Activated T-cell treated with anti-CD3 and anti-CD28 coated beads, Interleukin-2, amount 50 U/mL, for 1 hour (primary cell): ENCODE measurements around the gene CGB2.

Experiments used
- DNase-seq: peaks from one replicate; pipeline ENCODE4 v3.0.0-alpha.2; 2020

Gene CGB2

DNA sequence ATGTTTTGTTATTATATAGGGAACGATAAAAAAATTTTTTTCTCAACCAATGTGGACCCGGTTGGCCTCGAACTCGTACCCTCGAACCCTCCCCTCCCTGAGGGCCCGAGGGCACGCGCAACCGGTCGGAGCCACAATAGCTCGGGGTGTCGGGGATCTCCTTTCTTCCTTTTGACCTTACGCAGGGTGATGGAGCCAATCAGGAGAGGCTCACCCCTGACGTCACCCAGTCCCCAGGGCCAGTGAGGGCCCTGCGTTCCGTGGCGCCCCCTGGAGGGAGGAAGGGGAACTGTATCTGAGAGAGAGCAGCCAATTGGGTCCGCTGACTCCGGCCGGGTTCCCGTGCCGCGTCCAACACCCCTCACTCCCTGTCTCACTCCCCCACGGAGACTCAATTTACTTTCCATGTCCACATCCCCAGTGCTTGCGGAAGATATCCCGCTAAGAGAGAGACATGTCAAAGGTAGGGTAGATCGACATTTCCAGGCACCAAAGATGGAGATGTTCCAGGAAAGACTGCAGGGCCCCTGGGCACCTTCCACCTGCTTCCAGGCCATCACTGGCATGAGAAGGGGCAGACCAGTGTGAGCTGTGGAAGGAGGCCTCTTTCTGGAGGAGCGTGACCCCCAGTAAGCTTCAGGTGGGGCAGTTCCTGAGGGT lies at the start of gene CGB2:
TSS of gene CGB2 (plus strand) at position 249 of the 660 bp plus-strand sequence. CDS start at position 455, 206 bp downstream.
- peak; percentile 74 for DNase-seq

DNA sequence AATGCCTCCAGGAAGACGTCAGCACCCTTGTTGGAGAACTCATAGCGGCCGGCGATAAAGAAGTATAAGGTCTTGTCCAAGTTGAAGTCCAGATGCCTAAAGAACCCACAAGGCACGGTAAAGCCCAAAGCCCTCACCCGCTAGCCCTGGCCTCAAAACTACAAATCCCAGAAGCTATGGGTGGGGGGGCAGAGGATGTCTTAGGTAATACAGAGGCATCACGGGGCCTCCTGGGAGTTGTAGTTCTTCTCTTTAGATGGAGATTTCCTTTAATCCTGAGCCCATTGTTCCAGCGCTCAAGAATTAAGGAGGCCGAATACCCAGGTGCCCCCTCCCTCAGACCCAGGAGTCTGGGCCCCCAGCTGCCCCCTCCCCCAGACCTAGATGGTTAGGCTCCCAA lies 49.4 kb upstream of the CGB2 start:
- DNase-seq: no peak

DNA sequence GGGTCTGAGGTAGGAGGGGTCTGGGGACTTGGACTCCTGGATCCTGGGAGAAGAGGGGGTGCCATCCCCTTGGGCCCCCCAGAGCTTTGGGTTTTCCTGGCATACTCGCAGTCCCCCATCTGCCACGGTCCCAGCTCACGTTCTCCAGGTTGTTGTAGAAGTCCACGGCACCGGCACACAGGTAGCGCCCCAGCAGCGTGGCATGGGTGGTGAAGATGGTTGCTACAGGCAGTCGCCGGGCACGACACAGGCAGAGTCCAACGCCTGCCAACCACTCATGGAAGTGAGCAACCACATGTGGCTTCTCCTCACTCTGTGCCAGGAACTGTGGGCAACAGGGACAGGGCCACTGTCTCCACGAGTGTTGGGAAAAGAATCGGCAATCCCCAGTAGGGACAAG lies 46.0 kb upstream of the CGB2 start:
- no peak for DNase-seq

DNA sequence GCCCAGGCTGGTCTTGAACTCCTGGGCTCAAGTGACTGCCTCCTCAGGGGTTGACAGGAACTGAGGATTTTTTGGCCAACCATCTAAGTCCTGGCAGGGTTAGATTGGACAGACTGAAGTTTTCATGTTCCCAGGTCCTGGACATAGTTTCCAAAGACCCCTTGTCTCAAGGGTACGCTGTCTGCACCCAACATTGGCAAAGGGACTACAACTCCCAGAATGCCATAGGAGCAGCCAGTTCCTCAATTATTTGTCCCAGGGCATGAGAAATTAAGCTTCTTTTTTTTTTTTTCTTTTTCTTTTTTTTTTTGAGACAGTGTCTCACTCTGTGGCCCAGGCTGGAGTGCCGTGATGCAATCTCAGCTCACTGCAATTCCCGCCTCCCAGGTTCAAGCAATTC lies 45.5 kb upstream of the CGB2 start:
- no peak for DNase-seq

DNA sequence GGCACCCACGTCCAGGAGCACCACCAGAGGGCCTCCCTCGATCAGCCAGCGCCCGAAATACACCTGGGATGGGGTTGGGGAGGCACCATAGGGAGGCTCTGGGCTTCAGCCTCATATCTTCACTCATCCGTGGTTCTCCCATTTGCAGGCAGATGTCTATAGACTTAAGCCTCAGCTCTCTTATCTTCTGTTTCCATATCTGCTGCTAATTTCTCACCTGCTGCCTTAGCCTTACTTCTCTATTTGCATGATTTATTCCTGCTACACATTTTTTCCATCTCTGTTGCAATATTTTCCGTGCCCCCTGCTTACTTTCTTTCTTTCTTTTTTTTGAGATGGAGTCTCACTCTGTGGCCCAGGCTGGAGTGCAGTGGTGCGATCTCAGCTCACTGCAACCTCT lies 44.4 kb upstream of the CGB2 start:
- no peak for DNase-seq

DNA sequence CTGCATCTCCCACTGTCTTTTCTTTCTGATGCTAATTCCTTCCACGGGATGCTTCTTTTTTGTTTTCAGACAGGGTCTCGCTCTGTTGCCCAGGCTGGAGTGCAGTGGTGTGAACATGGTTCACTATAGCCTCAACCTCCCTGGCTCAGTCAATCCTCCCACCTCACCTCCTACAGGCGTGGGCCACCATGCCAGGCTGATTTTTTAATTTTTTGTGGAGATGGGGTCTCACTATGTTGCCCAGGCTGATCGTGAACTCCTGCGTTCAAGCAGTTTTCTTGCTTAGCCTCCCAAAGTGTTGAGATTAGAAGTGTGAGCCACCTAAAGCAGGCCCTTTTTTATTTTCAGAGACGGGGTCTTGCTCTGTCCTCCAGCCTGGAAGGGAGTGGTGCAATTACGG lies 43.4 kb upstream of the CGB2 start:
- no peak for DNase-seq

DNA sequence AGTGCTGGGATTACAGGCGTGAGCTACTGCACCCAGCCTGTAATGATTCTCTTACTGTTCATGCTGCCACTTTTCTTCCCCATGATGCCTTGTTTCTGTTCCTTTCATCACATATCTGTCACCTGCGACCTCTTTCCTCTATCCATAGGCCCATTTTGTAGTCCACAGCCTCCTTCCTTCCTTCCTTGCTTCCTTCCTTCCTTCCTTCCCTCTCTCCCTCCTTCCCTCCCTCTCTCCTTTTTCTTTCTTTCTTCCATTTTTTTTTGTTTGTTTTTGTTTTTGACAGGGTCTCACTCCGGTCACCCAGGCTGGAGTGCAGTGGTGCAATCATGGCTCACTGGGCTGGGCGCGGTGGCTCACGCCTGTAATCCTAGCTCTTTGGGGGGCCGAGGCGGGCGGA lies 42.8 kb upstream of the CGB2 start:
- no peak for DNase-seq

DNA sequence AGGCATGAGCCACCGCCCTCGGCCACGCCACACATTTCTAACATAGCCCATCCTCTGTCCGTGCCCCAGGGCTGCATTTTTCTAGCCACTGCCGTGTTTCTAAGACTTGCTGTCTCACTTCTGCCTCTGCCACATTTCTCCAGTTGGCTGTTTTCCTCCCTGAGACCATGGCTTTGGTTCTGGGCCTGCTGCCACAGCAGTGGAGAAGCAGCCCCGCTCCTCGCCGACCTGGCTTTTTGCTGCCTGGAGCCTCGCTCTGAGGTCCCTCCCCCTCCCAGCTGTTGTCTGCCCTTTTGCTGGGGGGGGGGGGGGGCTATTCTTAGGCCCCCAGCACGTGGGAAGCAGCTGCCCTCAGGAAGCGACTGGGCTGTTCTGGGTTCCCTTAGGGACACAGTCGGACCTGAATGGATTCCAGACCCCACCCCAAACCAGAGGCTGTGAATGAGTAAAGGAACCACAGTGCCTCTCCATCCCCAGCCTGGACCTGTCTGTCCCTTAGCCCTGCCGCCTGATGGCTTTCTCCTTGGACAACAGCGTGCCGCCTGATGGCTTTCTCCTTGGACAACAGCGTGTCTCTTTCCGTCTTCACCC lies 41.9 kb upstream of the CGB2 start:
- no peak for DNase-seq

DNA sequence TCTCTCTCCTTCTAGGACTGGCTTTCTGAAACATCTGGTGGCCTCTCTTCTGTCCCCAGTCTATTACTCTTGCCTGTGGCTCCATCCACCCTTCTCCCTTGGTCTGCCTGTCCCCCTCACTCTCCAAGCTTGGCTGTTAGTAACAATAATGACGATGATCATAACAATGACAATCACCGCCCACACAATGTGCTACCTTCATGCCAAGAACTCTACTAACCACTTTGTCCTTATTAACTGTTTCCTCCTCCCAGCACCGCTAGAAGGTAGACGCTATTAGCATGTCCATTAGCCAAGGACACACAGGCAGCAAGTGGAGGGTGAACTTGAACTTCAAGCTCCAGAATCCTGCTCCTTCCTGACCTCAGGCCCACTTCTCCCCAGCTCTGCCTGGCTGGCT lies 41.3 kb upstream of the CGB2 start:
- no peak for DNase-seq

DNA sequence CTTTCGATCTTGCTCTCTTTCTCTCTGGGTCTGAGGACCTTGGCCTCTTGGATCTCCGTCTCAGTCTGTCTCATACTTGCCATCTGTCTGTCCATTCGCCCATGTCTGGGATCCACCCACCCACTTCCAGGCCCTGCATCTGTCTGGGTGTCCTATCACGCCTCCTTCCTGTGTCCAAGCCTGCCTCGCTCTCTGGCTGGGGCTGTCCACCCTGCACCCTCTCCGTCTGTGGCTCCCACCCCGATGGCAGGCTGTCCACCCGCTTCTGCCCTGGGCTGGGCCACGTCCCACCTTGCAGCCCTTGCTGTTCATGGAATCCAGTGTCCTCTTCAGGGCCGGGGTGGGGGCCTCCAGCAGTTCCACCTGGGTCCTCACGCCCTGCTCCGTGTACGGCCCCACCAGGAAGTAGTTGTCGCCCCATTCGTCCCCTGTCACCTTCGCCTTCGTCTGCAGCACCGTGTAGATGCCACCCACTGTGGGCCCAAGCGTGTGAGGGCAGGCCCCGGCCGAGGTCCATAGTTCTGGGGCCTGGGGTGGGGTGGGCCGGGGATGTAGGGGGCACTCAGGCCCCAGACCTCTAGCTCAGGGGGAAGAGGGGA lies 40.6 kb upstream of the CGB2 start:
- DNase-seq: no peak

DNA sequence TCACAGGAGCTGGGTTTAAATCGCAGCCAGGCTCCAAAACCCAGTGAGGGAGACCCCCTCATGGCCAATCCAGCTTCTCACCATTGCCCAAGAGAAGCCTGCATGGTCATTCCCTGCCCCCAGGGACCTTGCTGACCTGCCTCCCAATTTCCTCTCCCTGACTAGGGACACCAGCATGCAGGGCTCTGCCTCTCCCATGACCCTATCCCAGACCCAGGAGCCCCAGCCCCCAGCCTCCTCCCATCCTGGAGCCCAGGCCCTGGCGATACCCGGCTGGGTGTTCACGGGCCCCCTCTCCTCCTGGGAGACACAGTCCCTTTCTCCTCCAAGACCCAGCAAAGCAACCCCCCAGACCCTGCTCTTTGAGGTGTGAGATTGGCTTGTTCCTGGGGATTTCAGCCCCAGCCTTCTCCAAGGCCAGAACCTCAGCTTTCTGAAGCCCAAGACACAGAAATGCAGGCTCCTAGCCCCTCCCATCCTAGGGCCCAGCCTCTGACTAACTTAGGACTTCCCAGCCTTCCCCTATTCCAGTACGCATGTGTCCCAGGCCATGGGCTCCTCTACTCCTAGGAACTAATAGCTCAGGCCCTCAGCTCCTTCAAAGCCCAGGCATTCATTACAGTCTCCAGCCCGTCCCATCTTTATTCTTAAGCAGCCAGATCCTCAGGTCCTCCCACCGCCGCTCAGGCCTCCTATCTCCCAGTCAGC lies 39.7 kb upstream of the CGB2 start:
- DNase-seq: no peak

DNA sequence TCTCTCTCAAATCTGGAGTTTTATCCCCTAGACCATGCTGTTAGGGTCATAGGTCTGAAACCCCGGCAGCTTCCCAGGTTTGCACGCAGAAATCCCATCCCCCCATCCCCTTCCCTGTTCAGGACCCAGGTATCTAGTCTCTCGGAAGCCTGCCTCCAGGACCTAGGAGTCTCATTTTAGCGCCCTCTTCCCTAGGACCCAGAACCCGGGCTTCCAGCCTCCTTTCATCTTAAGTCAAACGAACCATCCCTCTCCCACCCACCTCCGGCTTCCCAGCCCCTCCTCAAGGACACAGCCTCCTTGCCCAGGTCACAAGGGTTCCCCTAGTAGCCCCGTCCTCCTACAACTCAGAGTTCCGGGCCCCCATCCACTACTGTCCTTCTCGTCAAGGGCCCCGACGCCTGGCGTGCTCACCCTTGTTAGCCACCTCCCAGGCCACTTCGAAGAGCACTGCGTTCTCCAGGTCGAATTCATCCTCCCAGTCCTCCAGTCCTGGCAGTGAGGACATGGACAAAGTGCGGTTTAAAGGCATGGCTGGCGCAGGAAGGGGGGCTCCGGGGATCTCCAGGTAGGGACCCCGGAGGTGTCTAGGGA lies 39.0 kb upstream of the CGB2 start:
- no peak for DNase-seq

DNA sequence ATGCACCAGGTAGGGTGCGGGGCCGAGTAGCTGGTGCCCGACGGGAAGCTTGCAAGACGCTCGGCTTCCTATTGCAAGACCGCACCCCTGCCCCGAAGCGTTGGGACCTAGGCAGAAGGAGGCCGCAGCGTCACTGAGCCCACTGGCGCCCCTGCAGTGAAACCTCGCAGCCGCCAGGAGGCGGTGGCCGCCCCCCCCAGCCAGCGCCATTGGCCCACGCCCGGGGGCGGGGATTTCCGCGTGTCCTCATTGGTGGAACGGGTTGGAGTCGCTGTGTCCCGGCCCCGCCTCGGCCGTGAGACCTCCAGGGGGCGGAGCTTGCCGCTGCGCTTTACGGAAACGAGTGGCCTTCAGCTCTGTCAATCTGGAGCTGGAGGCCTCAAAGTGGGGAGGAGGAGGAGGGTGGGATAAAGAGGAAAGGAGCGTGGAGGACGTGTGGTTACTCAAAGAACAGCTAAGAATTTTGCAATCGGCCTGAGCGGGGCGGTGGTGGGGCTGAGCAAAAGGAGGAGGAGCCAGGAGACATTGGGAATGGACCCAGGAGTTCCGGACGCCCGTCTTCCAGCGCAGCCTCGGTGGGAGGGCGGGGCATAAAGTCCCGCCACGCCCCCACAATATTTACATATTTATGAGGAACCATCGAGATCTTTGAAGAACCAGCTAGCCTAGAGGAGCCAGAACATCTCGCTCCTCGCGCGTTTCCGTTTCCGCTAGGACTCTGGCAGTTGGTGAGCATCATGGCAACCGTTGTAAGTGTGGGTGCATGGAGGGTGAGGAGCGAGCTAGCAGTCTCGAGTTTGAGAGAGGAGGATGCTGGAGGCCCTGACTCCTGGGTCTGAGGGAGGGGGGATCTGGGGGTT lies 38.3 kb upstream of the CGB2 start, which contains the start of the genes GYS1 and RUVBL2:
TSS of gene GYS1 (minus strand) at position 135 of the 860 bp plus-strand sequence. CDS start 197 bp downstream, outside the sequence.
TSS of gene RUVBL2 (plus strand) at position 713 of the 860 bp plus-strand sequence. CDS start at position 738, 25 bp downstream.
- DNase-seq: peak; percentile 98

DNA sequence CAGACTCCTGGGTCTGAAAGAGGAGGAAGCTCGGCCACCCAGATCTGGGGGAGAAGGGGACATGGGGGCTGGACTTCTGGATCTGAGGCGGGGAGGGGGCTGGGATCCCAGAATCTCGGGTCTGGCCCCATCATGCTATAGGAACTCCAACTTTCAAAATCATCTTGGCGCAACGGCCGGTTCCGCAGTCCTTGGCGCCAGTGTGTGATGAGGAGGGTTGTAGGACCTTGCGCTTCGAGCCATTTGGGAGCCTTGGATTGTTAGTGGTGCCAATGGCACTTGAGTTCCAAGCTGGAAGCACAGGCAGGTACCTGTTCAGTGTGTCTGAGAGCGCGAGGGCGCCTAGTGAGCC lies 37.7 kb upstream of the CGB2 start:
- DNase-seq: no peak

DNA sequence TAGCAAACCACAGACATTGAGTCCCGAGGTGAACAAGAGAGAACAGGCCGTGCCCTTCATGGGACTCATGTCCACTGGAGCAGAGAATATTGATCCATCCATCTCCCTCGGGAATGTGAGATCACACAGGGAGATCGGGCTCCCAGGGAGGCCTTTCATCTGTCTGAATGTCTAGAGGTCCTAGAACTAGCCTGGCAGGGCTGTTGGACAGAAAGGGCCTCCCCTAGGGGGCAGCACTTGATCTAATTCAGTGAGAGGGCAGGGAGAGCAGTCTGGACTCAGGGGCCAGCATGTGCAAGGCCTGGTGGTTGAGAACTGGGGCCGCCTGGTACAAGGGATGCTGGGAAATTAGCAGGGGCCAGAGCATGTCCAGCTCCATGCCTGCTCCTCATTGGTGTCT lies 33.7 kb upstream of the CGB2 start:
- no peak for DNase-seq

DNA sequence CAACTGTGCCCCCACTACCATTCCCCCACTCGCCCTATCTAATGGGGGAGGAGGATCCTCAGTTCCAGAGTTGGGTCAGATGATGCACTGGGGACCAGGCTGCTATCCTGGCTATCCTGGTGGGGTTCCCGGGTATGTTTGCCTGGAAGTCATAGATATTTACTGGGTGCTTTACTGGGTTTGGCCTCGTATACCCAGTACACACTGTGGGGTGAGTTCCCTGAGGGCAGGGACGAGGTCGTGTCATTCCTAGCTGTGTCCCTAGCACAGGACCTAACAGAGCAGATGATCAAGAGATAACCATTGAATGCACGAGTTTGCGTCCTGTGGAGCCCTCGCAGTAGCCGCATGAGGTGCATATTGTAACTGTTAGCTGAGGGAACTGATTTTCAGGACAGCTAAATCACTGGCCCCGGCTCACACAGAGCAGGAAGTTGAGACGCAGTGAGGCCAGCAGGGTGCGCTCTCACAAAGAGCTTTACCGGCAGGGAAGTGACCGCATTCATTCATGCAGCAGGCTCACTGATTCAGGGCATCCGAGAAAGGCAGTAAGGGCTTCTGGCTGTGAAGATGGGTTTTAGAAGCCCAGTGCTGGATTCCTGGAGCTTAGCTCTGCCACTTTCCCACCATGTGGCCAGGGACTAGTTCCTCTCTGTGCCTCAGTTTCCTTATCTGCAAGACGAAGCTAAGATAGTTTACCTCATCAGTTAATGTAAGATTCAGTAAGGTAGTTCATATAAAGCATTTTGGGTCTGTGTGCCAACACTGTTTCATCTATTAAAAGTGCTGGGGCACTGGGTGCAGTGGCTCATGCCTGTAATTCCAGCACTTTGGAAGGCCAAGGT lies 32.0 kb upstream of the CGB2 start:
- DNase-seq: peak; percentile 76

DNA sequence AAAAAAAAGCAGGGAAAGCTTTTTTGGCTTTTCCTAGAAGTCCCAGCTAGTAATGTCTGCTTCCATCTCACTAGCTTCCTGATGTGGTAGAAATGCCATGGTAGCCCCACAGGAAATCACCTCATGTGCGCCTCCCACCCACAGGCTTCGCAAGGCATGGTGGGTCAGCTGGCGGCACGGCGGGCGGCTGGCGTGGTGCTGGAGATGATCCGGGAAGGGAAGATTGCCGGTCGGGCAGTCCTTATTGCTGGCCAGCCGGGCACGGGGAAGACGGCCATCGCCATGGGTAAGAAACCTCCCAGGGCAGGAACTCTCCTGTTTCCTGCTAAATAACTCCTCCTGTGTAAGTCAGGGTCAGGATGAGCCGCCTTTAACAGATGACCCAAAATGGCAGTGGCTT lies 27.6 kb upstream of the CGB2 start:
- no peak for DNase-seq

DNA sequence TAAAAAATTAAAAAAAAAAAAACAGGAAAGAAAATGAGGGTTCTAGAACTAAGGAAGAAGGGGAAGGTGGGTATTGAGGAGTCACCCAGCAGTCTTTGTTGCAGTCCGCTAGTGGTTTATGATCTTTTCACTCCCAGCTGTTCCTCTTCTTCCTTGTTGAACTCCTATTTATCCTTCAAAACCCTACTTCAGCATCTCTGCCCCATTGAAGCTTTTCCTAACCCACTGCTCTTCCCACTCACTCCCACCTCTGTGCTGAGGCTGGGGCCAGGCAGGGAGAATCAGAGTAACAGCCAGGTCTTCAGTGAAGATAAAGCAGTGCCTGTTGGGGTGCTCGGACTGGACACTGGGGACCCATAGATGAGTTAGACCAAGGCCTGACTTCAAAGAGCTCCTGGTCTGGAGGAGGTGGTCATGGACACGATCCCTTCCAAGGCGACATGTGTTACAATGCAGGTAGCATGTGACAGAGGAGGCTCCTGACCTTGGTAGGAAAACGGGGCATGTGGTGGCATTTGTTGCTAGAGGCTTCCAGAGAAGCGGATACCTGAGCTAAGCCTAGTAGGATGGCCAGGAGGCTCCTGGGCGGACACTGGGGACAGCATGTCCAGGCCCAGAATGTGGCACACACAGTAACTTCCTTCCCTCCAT lies 26.6 kb upstream of the CGB2 start:
- DNase-seq: no peak

DNA sequence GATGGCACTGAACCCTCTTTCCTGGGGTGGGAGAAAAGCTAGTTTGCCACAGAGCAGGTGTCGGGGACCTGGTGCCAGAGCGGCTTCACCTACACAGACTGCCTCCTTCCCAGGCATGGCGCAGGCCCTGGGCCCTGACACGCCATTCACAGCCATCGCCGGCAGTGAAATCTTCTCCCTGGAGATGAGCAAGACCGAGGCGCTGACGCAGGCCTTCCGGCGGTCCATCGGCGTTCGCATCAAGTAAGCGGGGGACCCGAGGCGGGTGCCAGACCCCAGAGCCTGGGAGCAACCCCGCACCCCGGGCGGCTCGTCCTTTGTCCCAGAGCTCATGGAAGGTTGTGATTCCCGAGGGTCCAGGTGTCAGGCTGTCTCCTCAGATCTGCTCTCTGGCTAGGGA lies 24.8 kb upstream of the CGB2 start:
- no peak for DNase-seq

DNA sequence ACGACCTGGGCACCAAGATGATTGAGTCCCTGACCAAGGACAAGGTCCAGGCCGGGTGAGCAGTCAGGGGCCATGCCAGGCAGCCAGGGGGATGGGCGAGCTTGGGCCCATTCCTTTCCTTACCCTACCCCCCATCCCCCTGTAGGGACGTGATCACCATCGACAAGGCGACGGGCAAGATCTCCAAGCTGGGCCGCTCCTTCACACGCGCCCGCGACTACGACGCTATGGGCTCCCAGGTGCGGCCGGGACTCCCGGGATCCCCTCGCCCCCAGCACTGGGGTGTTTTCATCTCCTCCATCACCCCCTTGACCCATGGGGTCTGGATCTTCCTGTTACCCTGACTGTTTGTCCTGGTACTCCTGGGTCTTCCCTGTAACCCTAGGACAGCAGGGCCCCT lies 21.9 kb upstream of the CGB2 start:
- DNase-seq: no peak

DNA sequence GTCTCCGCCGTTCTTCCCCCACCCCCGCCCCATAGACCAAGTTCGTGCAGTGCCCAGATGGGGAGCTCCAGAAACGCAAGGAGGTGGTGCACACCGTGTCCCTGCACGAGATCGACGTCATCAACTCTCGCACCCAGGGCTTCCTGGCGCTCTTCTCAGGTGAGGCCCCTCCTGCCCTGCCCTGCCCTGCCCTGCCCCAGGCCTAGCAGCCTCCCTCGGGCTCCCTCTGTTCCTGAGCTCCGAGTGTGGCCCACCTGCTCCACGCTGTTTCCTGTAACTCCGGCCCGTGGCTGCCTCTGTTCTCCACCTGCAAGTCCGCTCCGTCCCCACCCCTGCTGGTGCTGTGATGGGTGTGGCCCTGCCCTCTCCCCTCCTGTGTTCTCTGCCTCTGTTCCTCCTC lies 21.2 kb upstream of the CGB2 start:
- no peak for DNase-seq
